Liver (tissue), 9 donors: ENCODE measurements around the gene PARVG. TPM values are rescaled to one million over a fixed set of nuclear protein-coding genes. Genes with fewer than 3 reads are reported as not detected.

Experiments
- DNase-seq: peaks from one replicate; pipeline ENCODE4 v3.0.0-alpha.2; 2017; ENCODE audit warnings: low spot score
- H3K27ac ChIP-seq, 2 donors: one replicate each; pipeline ENCODE4 v1.7.0; 2013; ENCODE audit warnings: inconsistent platforms in 2 of 2, low read length in 2 of 2, control low read depth in 1 of 2, low read depth in 1 of 2, mild to moderate bottlenecking in 1 of 2
- H3K27me3 ChIP-seq, 4 donors: one replicate each; pipeline versions ENCODE4 v1.6.1 to v1.7.0; 2013; ENCODE audit warnings: low read length in 3 of 4, inconsistent platforms in 1 of 4, mild to moderate bottlenecking in 1 of 4, moderate library complexity in 1 of 4; ENCODE audit not compliant: control insufficient read depth in 4 of 4, insufficient read depth in 4 of 4
- H3K36me3 ChIP-seq, 4 donors: one replicate each; pipeline versions ENCODE4 v1.6.1 to v1.7.0; 2013; ENCODE audit warnings: low read length in 3 of 4, mild to moderate bottlenecking in 3 of 4, low read depth in 1 of 4, moderate library complexity in 1 of 4; ENCODE audit not compliant: control insufficient read depth in 4 of 4, insufficient read depth in 3 of 4
- H3K4me1 ChIP-seq, 4 donors: one replicate each; pipeline versions ENCODE4 v1.6.1 to v1.7.0; 2013; ENCODE audit warnings: low read length in 3 of 4, mild to moderate bottlenecking in 3 of 4, moderate library complexity in 1 of 4; ENCODE audit not compliant: control insufficient read depth in 4 of 4, insufficient read depth in 4 of 4
- H3K4me3 ChIP-seq, 3 donors: one replicate each; pipeline versions ENCODE4 v1.6.1 to v1.7.0; 2013; ENCODE audit warnings: low read length in 3 of 3, control low read depth in 1 of 3, low read depth in 1 of 3, mild to moderate bottlenecking in 1 of 3
- H3K9ac ChIP-seq, 2 donors: one replicate each; pipeline ENCODE4 v1.7.0; 2013; ENCODE audit warnings: low read length in 2 of 2, mild to moderate bottlenecking in 2 of 2, moderate library complexity in 2 of 2, control low read depth in 1 of 2, low read depth in 1 of 2
- H3K9me3 ChIP-seq, 4 donors: one replicate each; pipeline versions ENCODE4 v1.6.1 to v1.7.0; 2013; ENCODE audit warnings: low read length in 3 of 4; ENCODE audit not compliant: control insufficient read depth in 4 of 4
- ATF3 ChIP-seq: IDR thresholded peaks from 2 replicates; pipeline ENCODE4 v1.6.1; 2016; ENCODE audit warnings: antibody characterized with exemption
- CTCF ChIP-seq: fragments of 150-350 bp; IDR thresholded peaks from 2 replicates; pipeline ENCODE4 v1.5.1; 2017; ENCODE audit warnings: improper control_type of control experiment, low read depth, low read length; ENCODE audit not compliant: missing input control
- EGR1 ChIP-seq, 2 donors: IDR thresholded peaks; 2 replicates each; pipeline ENCODE4 v1.6.1; 2016 to 2018; ENCODE audit warnings: antibody characterized with exemption in 2 of 2, low read depth in 2 of 2
- FOXA1 ChIP-seq: IDR thresholded peaks from 2 replicates; pipeline ENCODE4 v1.6.1; 2016; ENCODE audit warnings: antibody characterized with exemption
- FOXA2 ChIP-seq: IDR thresholded peaks from 2 replicates; pipeline ENCODE4 v1.6.1; 2016; ENCODE audit warnings: antibody characterized with exemption
- GABPA ChIP-seq, 2 donors: IDR thresholded peaks in 1 of 2; conservative IDR thresholded peaks in 1 of 2; 2 replicates each; pipeline ENCODE4 v1.6.1; 2016; ENCODE audit warnings: antibody characterized with exemption in 2 of 2, mild to moderate bottlenecking in 1 of 2, moderate library complexity in 1 of 2
- HNF4A ChIP-seq, 2 donors: conservative IDR thresholded peaks; 2 replicates each; pipeline ENCODE4 v1.6.1; 2016; ENCODE audit warnings: antibody characterized with exemption in 2 of 2, mild to moderate bottlenecking in 2 of 2
- HNF4G ChIP-seq: IDR thresholded peaks from 2 replicates; pipeline ENCODE4 v1.6.1; 2016; ENCODE audit warnings: antibody characterized with exemption
- JUND ChIP-seq, 2 donors: IDR thresholded peaks; 2 replicates each; pipeline ENCODE4 v1.6.1; 2016; ENCODE audit warnings: antibody characterized with exemption in 2 of 2
- MAX ChIP-seq: IDR thresholded peaks from 2 replicates; pipeline ENCODE4 v1.6.1; 2016; ENCODE audit warnings: antibody characterized with exemption
- NR2F2 ChIP-seq: IDR thresholded peaks from 2 replicates; pipeline ENCODE4 v1.6.1; 2016; ENCODE audit warnings: antibody characterized with exemption
- RAD21 ChIP-seq, 2 donors: IDR thresholded peaks; 2 replicates each; pipeline ENCODE4 v1.6.1; 2016; ENCODE audit warnings: antibody characterized with exemption in 2 of 2, mild to moderate bottlenecking in 2 of 2
- REST ChIP-seq: IDR thresholded peaks from 2 replicates; pipeline ENCODE4 v1.6.1; 2016; ENCODE audit warnings: antibody characterized with exemption, mild to moderate bottlenecking
- RXRA ChIP-seq, 2 donors: IDR thresholded peaks; 2 replicates each; pipeline ENCODE4 v1.6.1; 2017 to 2018; ENCODE audit warnings: antibody characterized with exemption in 2 of 2, mild to moderate bottlenecking in 1 of 2
- SP1 ChIP-seq: IDR thresholded peaks from 2 replicates; pipeline ENCODE4 v1.6.1; 2018; ENCODE audit warnings: antibody characterized with exemption, mild to moderate bottlenecking
- TAF1 ChIP-seq: conservative IDR thresholded peaks from 2 replicates; pipeline ENCODE4 v1.6.1; 2016; ENCODE audit warnings: antibody characterized with exemption, mild to moderate bottlenecking
- YY1 ChIP-seq: IDR thresholded peaks from 2 replicates; pipeline ENCODE4 v1.6.1; 2016; ENCODE audit warnings: antibody characterized with exemption, mild to moderate bottlenecking
- ZBTB33 ChIP-seq: IDR thresholded peaks from 2 replicates; pipeline ENCODE4 v1.6.1; 2016; ENCODE audit warnings: antibody characterized with exemption
- WGBS: extraction: QIAGEN DNeasy Blood & Tissue Kit; methylation state at CpG from one replicate; pipeline ENCODE4 v1.1.7; 2013; 5-methylcytosine and 5-hydroxymethylcytosine counted together
- polyA plus RNA-seq, 2 donors: library from polyadenylated mRNA; stranded (reverse) in 1 of 2; unstranded in 1 of 2; fragments of 200-250 nt in 1 of 2; fragments of >200 nt in 1 of 2; fragmentation: Nextera tagmentation in 1 of 2; extraction: Ambion mirVana in 1 of 2; gene quantifications; one replicate each; pipeline versions ENCODE4 v1.2.1 to v1.2.3, GENCODE V29; 2013 to 2015
- total RNA-seq, 2 donors: library from RNA; depleted of rRNA; stranded (reverse); fragments of >200 nt; gene quantifications; one replicate each; pipeline ENCODE4 v1.2.3, GENCODE V29; 2014
- donor health status: healthy.
- donor health status: healthy.
- donor health status: healthy.
- donor health status: healthy.
- donor health status: healthy.

The PARVG gene
- total and polyA plus RNA-seq, 4 donors: 4.0 to 12.1 (median 6.6) TPM

GRCh38 chr22:44154436-44154942, 26.2 kb upstream of the PARVG start:
- Histone ChIP-seq H3K27me3 (no peaks in the 10 kb centered on the region), H3K4me1 (no peaks in the 10 kb centered on the region), H3K9ac (no peak overlapping the region), H3K36me3 (peaks cover 0 to 6% (median 0%) of the 10 kb centered on the region in 4 donors), H3K27ac (no peak overlapping the region), H3K9me3 (no peaks in the 10 kb centered on the region), H3K4me3 (no peak overlapping the region)
- DNase-seq: no peak
- TF ChIP-seq RAD21 (IDR thresholded peaks at IDR 0.05): no peak
- TF ChIP-seq GABPA (IDR thresholded peaks at IDR 0.05 in 1 of 2, conservative IDR thresholded peaks at IDR 0.05 in 1 of 2): no peak
- no peak for TF ChIP-seq NR2F2
- TF ChIP-seq HNF4G: no peak
- TF ChIP-seq TAF1: no peak
- TF ChIP-seq YY1: no peak
- no peak for TF ChIP-seq REST
- no peak for TF ChIP-seq SP1
- TF ChIP-seq JUND (IDR thresholded peaks at IDR 0.05): no peak
- 66% methylated on average over 2 of the region's 2 CpGs for WGBS

GRCh38 chr22:44155115-44155514, 25.6 kb upstream of the PARVG start:
- 87% methylated on average over 14 of the region's 14 CpGs for WGBS
- Histone ChIP-seq H3K27ac (no peak overlapping the region), H3K9ac (no peak overlapping the region), H3K4me3 (no peak overlapping the region), H3K36me3 (peaks cover 0 to 6% (median 0%) of the 10 kb centered on the region in 4 donors), H3K4me1 (no peaks in the 10 kb centered on the region), H3K27me3 (no peaks in the 10 kb centered on the region), H3K9me3 (no peaks in the 10 kb centered on the region)
- TF ChIP-seq MAX (no peak), JUND (IDR thresholded peaks at IDR 0.05) (no peak), TAF1 (no peak), FOXA1 (no peak), REST (no peak), GABPA (IDR thresholded peaks at IDR 0.05 in 1 of 2, conservative IDR thresholded peaks at IDR 0.05 in 1 of 2) (no peak), CTCF (no peak), YY1 (no peak), EGR1 (IDR thresholded peaks at IDR 0.05; ENCODE audit: low read depth in 2 of 2) (no peak), HNF4A (conservative IDR thresholded peaks at IDR 0.05) (no peak), FOXA2 (no peak), RAD21 (IDR thresholded peaks at IDR 0.05) (no peak), ZBTB33 (no peak), RXRA (IDR thresholded peaks at IDR 0.05) (no peak), SP1 (no peak), NR2F2 (no peak), HNF4G (no peak), ATF3 (no peak)
- DNase-seq: no peak
